ENCODE results near the gene NUTF2.

- no peak for TF ChIP-seq CTCF (IDR thresholded peaks at IDR 0.05)
- no peak for TF ChIP-seq POLR2AphosphoS5 (IDR thresholded peaks at IDR 0.05)
- no peak for TF ChIP-seq POLR2A (IDR thresholded peaks at IDR 0.05)
- TF ChIP-seq EP300 (IDR thresholded peaks at IDR 0.05) = no peak
Measured at GRCh38 chr16:67848118-67848517, 1.4 kb downstream of the NUTF2 start.
